GM03348 (cell line): ENCODE data around the gene HRAS.

ENCODE experiments used
- DNase-seq: peaks from one replicate; pipeline ENCODE4 v3.0.0; 2012; ENCODE audit warnings: low spot score

Gene HRAS

DNA sequence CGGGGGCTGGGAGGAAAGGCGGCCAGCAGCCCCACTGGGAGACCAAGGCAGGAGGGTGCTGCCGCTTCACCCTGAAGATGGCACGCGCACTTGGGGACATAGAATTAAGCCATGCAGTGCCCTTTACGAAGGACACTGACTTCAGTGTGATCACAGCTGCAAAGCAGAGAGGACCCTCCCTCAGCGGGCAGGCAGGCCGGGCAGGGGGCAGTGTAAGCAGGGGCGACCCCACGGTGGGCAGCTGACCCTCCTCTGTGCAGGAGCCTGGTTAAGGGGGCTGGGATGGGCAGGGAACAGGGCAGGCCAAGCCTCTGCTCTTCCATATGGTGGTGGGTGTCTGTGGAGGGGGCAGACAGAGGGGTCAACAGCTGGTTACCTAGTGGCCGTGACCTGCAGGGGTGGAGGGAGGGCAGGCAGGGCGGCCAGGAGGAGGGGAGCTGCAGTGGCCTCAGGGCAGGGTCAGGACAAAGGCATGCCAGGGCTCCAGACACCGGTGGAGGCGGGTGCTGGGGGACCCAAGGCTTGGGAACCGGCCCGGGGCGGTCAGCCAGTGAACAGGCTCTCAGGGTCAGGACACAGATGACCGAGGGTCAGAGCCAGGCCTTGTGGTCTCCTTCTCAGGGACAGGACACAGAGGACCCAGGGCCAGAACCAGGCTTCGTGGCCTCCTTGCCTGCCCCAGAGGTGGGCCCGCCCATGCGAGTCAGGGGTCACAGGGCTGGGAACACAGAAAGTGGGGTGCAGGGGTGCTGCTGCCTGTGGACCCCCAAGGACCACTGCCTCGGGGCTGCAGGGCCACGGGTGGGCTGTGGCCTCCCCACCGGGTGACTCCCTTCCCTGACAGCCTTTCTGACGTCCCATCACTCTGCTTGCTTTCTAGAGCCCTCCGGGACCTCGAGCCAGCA lies 18.0 kb upstream of the HRAS start:
- DNase-seq = no peak

DNA sequence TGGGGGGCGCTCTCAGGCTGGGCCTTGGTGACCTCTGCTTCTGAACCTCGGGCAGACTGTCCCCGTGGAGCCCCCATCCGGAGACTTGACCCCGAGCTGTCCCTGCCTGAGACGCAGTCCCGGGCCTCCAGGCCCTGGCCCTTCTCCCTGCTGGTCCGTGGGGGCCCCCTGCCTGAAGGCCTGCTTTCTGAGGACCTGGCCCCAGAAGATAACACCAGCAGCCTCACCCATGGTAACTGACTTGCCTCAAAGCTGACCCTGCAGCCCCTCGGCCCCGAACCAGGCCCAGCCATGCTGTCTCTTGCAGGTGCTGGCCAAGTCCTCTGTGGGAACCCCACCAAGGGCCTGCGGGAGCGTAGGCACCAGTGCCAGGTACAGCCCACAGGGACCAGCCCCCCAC lies 16.2 kb upstream of the HRAS start:
- no peak for DNase-seq

- DNase-seq = no peak
Measured at GRCh38 chr11:551131-551530, 15.8 kb upstream of the HRAS start.

DNA sequence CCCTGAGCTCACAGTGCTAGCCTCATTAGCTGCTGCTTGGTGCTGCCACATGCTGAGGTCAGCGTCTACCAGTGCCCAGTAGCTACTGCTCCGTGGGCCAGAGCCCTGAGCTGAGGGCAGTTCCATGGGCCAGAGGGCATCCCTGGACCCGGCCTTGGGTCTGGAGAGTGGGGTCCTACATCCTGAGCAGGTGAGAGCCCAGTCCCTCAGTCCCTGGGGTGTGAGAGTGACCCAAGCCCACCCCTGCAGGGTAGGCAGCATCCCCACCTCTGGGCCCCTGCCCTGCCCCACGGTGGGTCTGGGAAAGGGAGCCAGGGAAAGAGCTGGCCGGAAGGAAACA lies 15.3 kb upstream of the HRAS start:
- no peak for DNase-seq

- no peak for DNase-seq
Measured at GRCh38 chr11:550021-550745, 14.8 kb upstream of the HRAS start.

DNA sequence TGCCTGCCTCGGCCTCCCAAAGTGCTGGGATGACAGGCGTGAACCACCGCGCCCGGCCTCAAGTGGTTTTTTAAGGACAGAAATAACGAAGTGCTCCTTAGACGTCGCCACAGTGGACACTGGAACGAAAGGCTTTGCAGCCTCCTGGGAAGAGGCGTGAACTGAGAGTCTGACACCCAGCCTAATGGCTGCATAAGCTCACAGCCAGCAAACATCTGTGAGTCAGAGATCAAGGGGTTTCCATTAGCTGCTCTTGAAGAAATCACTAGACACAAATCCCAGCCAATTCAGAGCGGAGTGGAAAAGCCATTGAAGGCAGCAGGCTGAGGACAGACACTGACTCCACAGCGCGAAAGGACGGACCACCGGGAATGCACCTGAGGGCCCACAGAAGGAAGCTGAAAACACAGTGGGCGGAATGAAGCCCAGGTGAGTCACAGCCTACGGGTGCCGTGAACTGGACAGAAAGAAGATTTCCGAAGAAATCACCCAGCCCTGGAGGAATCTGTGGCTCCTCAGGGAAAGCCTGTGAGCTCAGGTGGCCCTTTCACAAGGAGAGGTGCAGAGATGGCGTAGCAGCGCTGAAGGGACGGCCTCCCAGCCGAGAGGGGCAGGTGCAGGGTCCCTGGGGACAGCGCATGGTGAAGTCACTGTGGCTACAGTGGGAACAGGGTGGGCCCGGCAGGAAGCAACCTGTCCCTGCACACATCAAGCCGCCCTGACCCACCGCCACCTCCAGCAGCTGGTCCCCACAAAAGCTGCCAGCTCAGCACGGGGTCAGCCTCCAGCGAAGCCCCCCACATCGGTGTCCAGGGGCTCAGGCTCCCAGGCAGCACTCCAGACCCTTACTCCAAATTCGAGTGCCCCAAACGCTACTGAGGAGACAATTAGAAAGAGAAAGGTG lies 13.6 kb upstream of the HRAS start:
- no peak for DNase-seq

GRCh38 chr11:545171-545570 lies 9.8 kb upstream of the HRAS start:
- no peak for DNase-seq

DNA sequence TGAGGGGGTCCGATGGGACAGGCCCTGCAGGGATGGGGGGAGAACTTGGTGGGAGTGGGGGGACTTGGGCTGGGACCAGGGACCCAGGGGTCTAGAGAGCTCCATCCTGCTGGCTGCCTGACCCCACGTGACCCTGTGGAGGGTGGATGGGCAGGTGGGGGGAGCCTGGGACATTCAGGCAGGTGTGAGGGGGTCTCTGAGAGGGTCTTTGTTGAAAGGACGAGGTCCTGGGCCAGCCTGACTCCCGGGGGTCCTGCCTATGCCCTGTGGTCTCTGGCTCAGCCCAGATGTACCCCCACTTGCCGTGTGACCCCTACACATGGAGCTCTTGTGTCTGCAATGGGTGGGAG lies 9.4 kb upstream of the HRAS start:
- no peak for DNase-seq

- DNase-seq = no peak
Measured at GRCh38 chr11:541433-541885, 6.1 kb upstream of the HRAS start.

DNA sequence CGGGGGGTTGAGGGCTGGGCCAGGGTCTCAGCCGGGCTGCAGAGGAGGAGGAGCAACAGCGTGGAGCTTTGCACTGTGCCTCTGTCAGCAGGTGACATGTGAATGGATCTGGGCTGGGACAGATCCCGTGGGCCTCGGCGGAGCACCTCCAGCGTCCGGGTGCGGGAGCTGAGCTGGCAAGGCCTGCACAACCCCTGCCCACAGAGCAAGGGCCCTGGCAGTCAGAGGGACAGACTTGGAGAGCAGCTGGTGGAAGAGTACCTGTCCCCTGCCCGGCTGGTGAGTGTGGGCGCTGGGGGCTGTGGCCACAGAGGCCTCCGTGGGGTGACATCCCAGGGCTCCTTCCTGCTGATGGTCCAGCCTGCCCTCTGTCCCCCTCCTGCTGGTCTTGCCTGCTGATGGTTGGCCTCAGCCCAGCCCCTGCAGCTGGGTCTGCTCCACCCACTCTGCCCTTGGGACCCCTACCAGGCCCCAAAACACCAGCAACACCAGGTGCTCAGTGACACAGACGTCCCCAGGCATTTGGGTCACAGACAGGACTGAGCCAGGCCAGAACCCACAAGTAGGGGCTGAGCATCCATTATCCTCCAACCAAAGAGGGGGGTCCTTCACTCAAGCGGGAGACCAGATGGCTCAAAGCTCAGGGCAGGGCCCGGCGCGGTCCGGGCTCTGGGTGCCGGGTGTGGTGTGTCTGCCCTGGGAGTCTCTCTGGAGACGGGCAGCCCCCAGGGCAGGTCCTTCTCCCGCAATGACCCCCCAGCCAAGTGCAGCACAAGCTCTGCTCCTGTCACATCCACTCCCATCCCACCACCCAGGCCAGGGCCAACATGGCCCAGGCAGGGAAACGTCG lies 5.4 kb upstream of the HRAS start:
- no peak for DNase-seq

DNA sequence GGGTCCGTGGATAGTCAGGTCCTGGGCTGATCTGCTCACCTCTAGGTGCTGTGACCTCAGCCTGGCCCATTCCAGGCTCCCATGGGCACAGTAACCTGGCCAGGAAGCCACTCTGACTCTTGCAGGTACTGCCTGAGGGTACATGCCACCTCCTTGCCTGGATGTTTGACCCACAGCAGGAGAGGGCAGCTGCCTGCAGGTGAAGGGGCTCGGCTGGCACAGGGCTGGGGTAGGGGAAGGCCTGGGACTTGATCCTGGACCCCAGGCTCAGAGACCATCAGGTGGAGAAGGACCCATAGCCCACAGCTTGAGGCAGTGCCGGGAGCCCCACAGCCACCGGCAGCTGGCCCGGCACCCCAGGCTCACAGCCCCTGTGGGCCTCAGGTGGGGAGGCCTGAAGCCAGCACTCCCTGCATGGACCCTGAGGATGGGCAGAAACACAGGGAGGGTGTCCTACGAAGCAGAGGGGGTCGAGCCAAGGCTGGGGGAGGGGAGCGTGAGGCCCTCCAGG lies 4.7 kb upstream of the HRAS start:
- DNase-seq = no peak

DNA sequence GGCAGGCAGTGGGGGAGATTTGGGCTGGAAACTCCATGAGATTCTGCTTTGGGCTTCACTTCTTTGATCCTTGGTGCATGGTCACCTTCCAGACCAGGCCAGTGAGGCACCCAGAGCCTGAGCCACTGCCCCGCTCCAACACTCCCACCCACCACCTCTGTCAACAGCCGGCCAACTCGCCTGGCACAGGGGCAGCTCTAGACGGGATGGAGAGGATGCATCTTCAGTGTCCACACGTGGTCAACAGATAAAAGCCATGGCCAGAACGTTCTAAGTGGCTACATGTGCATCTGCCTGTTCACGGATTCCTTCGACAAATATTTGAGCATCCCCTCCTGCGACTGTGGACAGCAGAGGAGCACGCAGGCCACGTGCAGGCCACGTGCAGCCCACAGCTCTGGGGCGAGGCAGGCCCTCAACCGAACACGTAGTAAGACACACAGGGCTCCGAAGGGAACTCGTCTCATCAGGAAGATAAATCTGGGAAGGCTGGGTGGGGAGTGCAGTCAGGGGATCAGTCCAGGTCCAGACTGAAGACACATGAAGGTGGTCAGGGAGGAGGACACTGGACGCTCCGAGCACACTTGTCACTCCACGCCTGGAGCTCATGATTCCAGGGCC lies 3.2 kb upstream of the HRAS start:
- DNase-seq = no peak

- no peak for DNase-seq
Measured at GRCh38 chr11:537622-538430, 2.5 kb upstream of the HRAS start.

DNA sequence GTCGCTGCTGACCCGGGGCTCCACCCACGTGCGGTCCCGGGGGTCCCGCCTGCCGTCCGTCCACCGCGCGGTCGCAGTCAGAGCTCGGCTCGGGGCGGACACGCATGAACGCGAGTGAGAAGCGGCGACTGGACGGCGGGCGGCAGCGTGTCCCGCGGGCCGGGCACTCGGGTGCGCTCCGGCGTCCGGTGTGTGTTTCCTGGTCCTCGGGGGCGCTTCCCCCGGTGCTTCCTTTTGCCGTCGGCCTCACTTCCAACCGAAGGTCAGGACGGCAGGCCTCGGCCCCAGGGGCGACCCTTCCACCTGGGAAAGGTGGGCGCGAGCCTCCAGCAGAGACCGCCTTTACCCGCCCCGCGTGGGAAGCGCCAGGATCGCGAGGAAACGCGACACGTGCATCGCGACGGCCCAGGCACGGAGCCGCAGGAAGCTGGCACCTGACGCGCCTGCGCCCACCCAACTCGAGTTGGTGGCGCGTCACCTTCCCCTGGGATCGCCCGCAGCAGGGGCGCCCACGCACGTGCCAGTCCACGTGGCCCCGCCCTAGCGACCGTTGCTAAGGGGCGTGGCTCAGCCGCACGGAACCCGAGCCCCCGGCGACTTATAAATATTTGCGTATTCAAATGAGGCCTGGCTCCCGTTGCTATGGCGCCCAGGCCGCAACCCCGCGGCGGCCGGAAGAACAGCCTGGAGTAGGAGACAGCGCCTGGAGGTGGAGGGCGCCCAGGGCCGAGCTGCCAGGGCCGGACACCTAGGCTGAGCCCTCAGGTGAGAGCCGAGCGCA lies 1.7 kb upstream of the HRAS start, which contains the start of gene LRRC56:
LRRC56 (plus strand) TSS at position 687 of the 781 bp plus-strand sequence. CDS start 3,158 bp downstream, outside the sequence.
- DNase-seq = peak; percentile 83

- DNase-seq = no peak
Measured at GRCh38 chr11:535210-535518, 212 bp downstream of the HRAS start.

DNA sequence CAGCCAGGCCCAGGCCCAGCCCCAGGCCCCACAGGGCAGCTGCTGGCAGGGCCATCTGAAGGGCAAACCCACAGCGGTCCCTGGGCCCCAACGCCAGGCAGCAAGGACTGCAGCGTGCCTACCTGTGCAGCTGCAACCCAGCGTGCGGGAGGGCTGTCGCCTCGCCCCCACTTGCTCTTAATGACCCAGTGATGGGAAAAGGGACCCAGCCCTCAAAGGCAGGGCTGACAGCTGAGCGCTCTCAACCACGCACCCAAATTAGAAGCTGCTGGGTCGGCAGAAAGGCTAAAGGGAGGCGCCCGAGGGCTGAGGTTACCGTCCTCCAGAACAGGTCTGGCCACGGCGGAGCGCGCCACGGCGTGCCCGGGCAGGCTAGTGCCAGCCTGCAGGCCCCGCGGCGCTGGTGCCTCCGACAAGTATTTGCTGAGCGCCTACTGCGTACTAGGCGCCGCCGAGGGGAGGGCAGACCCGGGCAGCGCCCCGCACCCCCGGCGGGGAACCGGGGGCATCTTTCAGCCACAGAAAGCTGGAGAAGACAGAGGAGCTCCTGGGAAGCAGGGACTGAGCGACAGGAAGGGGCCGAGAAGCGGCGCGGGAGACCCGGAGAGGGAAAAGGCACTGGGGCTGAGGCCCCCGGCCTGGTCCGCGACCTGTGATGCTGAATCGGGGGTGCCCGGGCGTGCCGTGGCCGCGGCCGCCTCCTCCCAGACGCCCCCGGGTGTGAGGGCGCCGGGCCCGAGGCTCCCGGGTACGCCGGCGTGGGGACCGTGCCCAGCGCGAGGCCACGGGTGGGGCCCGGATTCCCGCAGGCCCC lies 773 bp downstream of the HRAS start:
- DNase-seq = peak; percentile 50

DNA sequence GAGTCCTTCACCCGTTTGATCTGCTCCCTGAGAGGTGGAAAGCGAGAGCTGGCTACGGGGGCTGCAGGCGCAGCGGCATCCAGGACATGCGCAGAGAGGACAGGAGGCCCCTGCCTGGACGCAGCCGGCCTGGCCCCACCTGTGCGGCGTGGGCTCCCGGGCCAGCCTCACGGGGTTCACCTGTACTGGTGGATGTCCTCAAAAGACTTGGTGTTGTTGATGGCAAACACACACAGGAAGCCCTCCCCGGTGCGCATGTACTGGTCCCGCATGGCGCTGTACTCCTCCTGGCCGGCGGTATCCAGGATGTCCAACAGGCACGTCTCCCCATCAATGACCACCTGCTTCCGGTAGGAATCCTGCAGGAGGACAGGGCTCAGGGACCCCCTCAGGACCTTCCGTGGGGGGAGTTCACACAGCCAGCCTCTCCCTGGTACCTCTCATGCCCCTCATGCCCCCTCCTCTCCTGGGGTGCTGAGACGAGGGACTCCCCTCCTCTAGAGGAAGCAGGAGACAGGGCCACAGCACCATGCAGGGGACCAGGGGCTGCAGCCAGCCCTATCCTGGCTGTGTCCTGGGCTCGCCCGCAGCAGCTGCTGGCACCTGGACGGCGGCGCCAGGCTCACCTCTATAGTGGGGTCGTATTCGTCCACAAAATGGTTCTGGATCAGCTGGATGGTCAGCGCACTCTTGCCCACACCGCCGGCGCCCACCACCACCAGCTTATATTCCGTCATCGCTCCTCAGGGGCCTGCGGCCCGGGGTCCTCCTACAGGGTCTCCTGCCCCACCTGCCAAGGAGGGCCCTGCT lies 1.6 kb downstream of the HRAS start:
- no peak for DNase-seq
